ENCODE results near the gene PLA2G4F. TPM values are rescaled to one million over a fixed set of nuclear protein-coding genes. Genes with fewer than 3 reads are reported as not detected.

PLA2G4F gene, protein sequence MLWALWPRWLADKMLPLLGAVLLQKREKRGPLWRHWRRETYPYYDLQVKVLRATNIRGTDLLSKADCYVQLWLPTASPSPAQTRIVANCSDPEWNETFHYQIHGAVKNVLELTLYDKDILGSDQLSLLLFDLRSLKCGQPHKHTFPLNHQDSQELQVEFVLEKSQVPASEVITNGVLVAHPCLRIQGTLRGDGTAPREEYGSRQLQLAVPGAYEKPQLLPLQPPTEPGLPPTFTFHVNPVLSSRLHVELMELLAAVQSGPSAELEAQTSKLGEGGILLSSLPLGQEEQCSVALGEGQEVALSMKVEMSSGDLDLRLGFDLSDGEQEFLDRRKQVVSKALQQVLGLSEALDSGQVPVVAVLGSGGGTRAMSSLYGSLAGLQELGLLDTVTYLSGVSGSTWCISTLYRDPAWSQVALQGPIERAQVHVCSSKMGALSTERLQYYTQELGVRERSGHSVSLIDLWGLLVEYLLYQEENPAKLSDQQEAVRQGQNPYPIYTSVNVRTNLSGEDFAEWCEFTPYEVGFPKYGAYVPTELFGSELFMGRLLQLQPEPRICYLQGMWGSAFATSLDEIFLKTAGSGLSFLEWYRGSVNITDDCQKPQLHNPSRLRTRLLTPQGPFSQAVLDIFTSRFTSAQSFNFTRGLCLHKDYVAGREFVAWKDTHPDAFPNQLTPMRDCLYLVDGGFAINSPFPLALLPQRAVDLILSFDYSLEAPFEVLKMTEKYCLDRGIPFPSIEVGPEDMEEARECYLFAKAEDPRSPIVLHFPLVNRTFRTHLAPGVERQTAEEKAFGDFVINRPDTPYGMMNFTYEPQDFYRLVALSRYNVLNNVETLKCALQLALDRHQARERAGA
- 3.6 TPM for polyA plus RNA-seq
- long read RNA-seq, donor 1: 0 reads
- long read RNA-seq, donor 2: 0 reads
- long read RNA-seq, donor 3: 0 reads
- long read RNA-seq, donor 4: 0 reads
- long read RNA-seq, donor 5: 0 reads
- long read RNA-seq, donor 6: 0 reads
- long read RNA-seq, donor 7: 0 reads
- long read RNA-seq, donor 8: 0 reads
- long read RNA-seq, donor 9: 0 reads
- long read RNA-seq, donor 10: 0 reads
- long read RNA-seq, donor 11: 0 reads

DNA sequence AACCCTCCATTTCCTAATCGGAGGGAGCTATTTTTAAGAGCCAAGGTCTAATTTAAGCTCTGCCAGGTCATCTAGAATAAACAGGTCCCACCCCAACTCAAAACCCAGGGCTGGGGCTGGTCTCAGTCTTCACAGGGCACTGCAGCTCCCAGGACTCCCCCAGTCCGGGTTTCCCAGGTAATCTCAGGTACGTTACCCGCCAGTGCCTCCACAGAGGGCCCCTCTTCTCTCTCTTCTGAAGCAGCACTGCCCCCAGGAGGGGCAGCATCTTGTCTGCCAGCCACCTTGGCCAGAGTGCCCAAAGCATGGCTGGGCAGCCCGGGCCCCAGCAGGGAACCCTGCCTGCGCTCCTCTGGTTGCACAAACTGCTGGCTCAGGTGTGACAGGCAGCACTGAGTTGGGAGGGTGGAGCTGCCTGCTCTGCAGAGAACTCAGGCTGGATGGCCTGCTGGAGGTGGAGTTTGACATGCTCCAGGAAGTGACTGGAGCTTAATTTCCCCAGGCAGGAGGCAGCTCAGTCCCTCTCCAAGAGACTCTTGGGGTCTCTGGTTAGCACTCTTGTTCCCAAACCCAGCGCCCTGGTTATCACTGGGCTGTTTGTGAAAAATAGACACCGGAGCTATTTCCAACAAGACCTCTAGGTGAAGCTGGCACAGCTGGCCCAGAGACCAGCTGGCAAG, at the start of gene PLA2G4F:
Gene PLA2G4F (minus strand): TSS at position 394 of the 680 bp plus-strand sequence. CDS start 87 bp downstream, at position 307.
- DNase-seq: peak; percentile 63 to 84
- peak within 1 kb of the TSS; percentile 30 for H3K4me3 ChIP-seq (ENCODE audit: low read length)
- H3K4me1 ChIP-seq (ENCODE audit: control insufficient read depth, insufficient read depth, low read length): peaks cover 18% of the 10 kb centered on the region
- WGBS (ENCODE audit: insufficient coverage, low lambda C conversion rate): no CpG with 5 or more reads among the region's 8 CpGs
- no peaks in the 10 kb centered on the region for H3K27me3 ChIP-seq (ENCODE audit: control insufficient read depth, insufficient read depth, low read length)
- H3K9me3 ChIP-seq (ENCODE audit: control insufficient read depth, low read depth, low read length): no peaks in the 10 kb centered on the region
- H3K36me3 ChIP-seq (ENCODE audit: control insufficient read depth, insufficient read depth, low read length): peaks cover 25% of the 10 kb centered on the region
- peak within 1 kb of the TSS; percentile 83 for H3K27ac ChIP-seq (ENCODE audit: low read length)

DNA sequence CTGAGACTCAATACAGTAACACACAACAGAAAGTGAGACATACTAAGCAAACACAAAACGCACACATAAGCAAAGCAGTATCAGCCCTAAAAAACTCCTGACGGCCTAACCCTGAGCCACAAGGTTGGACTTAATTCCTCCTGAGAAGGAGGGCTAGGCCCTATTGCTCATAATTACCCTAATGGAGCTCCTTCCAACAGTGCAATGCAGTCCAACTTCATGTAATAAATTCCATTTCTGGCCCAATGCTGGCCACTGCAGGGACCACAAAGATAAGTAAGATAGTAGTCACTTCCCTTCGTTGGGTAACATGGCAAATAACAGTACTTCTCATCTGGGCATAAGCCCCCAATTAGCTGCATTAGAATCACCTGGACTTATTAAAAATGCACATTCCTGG, 47.5 kb upstream of the PLA2G4F start:
- Histone ChIP-seq H3K9me3 (ENCODE audit: control insufficient read depth, low read depth, low read length) (no peaks in the 10 kb centered on the region), H3K27ac (ENCODE audit: low read length) (no peak overlapping the region), H3K27me3 (ENCODE audit: control insufficient read depth, insufficient read depth, low read length) (no peaks in the 10 kb centered on the region), H3K4me3 (ENCODE audit: low read length) (no peak overlapping the region), H3K36me3 (ENCODE audit: control insufficient read depth, insufficient read depth, low read length) (peaks cover 21% of the 10 kb centered on the region), H3K4me1 (ENCODE audit: control insufficient read depth, insufficient read depth, low read length) (peaks cover 7% of the 10 kb centered on the region)
- 100% methylated on average over 1 of the region's 3 CpGs for whole genome bisulfite sequencing (ENCODE audit: insufficient coverage, low lambda C conversion rate)
- no peak for DNase-seq

- peaks cover 28% of the 10 kb centered on the region for H3K36me3 ChIP-seq (ENCODE audit: control insufficient read depth, insufficient read depth, low read length)
- H3K4me1 ChIP-seq (ENCODE audit: control insufficient read depth, insufficient read depth, low read length): peaks cover 7% of the 10 kb centered on the region
- no peaks in the 10 kb centered on the region for H3K9me3 ChIP-seq (ENCODE audit: control insufficient read depth, low read depth, low read length)
- 79% methylated on average over 2 of the region's 2 CpGs for WGBS (ENCODE audit: insufficient coverage, low lambda C conversion rate)
- no peak overlapping the region for H3K4me3 ChIP-seq (ENCODE audit: low read length)
- DNase-seq: no peak
- no peak overlapping the region for H3K27ac ChIP-seq (ENCODE audit: low read length)
- H3K27me3 ChIP-seq (ENCODE audit: control insufficient read depth, insufficient read depth, low read length): no peaks in the 10 kb centered on the region
These were observed 46.2 kb upstream of the PLA2G4F start for GRCh38 chr15:42202653-42203052.

DNA sequence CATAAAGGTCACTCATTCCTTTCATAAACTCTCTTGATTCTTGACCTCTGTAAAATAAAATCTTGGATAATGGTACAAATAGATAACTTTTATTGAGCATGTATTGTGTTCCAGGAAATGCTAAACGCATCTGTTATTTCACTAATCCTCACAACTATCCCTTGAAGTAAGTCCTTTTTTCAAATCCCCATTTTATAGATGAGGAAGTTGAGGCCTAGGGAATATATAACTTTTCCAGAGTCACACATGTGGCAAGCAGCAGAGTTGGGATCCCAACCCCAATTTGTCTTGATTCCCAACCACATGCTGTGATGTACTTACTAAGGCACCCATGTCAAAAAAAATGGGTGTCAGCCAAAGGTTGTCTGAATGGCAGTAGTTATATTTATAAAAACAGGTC, 45.4 kb upstream of the PLA2G4F start:
- Histone ChIP-seq H3K4me3 (ENCODE audit: low read length) (no peak overlapping the region), H3K27ac (ENCODE audit: low read length) (no peak overlapping the region), H3K36me3 (ENCODE audit: control insufficient read depth, insufficient read depth, low read length) (peaks cover 33% of the 10 kb centered on the region), H3K27me3 (ENCODE audit: control insufficient read depth, insufficient read depth, low read length) (no peaks in the 10 kb centered on the region), H3K4me1 (ENCODE audit: control insufficient read depth, insufficient read depth, low read length) (peaks cover 4% of the 10 kb centered on the region), H3K9me3 (ENCODE audit: control insufficient read depth, low read depth, low read length) (no peaks in the 10 kb centered on the region)
- DNase-seq: no peak
- no CpG with 5 or more reads among the region's 1 CpG for WGBS (ENCODE audit: insufficient coverage, low lambda C conversion rate)

DNA sequence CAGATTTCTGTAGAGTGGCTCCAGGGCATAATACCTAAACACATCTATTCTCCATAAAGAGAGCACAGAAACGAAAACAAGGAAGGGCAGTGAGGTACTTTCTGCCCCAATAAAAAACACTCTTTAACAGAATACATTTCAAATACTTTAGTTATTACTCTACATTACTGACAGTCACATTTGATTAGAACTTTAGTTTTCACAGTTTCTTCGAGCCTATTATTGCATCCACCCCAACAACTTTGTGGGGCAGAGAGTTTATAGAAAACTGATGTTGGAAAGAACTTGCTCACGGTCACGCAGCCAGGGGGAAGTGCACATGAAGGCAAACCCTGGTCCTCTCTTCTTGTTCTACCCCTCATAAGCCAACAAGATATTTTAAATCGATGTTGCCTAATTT, 42.7 kb upstream of the PLA2G4F start:
- no peaks in the 10 kb centered on the region for H3K4me1 ChIP-seq (ENCODE audit: control insufficient read depth, insufficient read depth, low read length)
- no peaks in the 10 kb centered on the region for H3K9me3 ChIP-seq (ENCODE audit: control insufficient read depth, low read depth, low read length)
- H3K4me3 ChIP-seq (ENCODE audit: low read length): no peak overlapping the region
- no peaks in the 10 kb centered on the region for H3K27me3 ChIP-seq (ENCODE audit: control insufficient read depth, insufficient read depth, low read length)
- 100% methylated on average over 1 of the region's 5 CpGs for WGBS (ENCODE audit: insufficient coverage, low lambda C conversion rate)
- DNase-seq: no peak
- H3K36me3 ChIP-seq (ENCODE audit: control insufficient read depth, insufficient read depth, low read length): peaks cover 36% of the 10 kb centered on the region
- H3K27ac ChIP-seq (ENCODE audit: low read length): no peak overlapping the region

- Histone ChIP-seq H3K36me3 (ENCODE audit: control insufficient read depth, insufficient read depth, low read length) (peaks cover 31% of the 10 kb centered on the region), H3K9me3 (ENCODE audit: control insufficient read depth, low read depth, low read length) (no peaks in the 10 kb centered on the region), H3K27ac (ENCODE audit: low read length) (no peak overlapping the region), H3K4me3 (ENCODE audit: low read length) (no peak overlapping the region), H3K27me3 (ENCODE audit: control insufficient read depth, insufficient read depth, low read length) (no peaks in the 10 kb centered on the region), H3K4me1 (ENCODE audit: control insufficient read depth, insufficient read depth, low read length) (no peaks in the 10 kb centered on the region)
- DNase-seq: no peak
- WGBS (ENCODE audit: insufficient coverage, low lambda C conversion rate): no CpG with 5 or more reads among the region's 1 CpG
These were observed 42.1 kb upstream of the PLA2G4F start for GRCh38 chr15:42198516-42198915.

GRCh38 chr15:42194513-42194912, 38.1 kb upstream of the PLA2G4F start:
- WGBS (ENCODE audit: insufficient coverage, low lambda C conversion rate): no CpG with 5 or more reads among the region's 5 CpGs
- Histone ChIP-seq H3K4me1 (ENCODE audit: control insufficient read depth, insufficient read depth, low read length) (no peaks in the 10 kb centered on the region), H3K9me3 (ENCODE audit: control insufficient read depth, low read depth, low read length) (no peaks in the 10 kb centered on the region), H3K4me3 (ENCODE audit: low read length) (no peak overlapping the region), H3K36me3 (ENCODE audit: control insufficient read depth, insufficient read depth, low read length) (peaks cover 41% of the 10 kb centered on the region), H3K27me3 (ENCODE audit: control insufficient read depth, insufficient read depth, low read length) (no peaks in the 10 kb centered on the region), H3K27ac (ENCODE audit: low read length) (no peak overlapping the region)
- DNase-seq: no peak

- Histone ChIP-seq H3K27me3 (ENCODE audit: control insufficient read depth, insufficient read depth, low read length) (no peaks in the 10 kb centered on the region), H3K4me1 (ENCODE audit: control insufficient read depth, insufficient read depth, low read length) (no peaks in the 10 kb centered on the region), H3K4me3 (ENCODE audit: low read length) (no peak overlapping the region), H3K9me3 (ENCODE audit: control insufficient read depth, low read depth, low read length) (no peaks in the 10 kb centered on the region), H3K27ac (ENCODE audit: low read length) (no peak overlapping the region), H3K36me3 (ENCODE audit: control insufficient read depth, insufficient read depth, low read length) (peaks cover 38% of the 10 kb centered on the region)
- DNase-seq: no peak
- WGBS (ENCODE audit: insufficient coverage, low lambda C conversion rate): 94% methylated on average over 3 of the region's 3 CpGs
These were observed 36.9 kb upstream of the PLA2G4F start for GRCh38 chr15:42193383-42193782.

DNA sequence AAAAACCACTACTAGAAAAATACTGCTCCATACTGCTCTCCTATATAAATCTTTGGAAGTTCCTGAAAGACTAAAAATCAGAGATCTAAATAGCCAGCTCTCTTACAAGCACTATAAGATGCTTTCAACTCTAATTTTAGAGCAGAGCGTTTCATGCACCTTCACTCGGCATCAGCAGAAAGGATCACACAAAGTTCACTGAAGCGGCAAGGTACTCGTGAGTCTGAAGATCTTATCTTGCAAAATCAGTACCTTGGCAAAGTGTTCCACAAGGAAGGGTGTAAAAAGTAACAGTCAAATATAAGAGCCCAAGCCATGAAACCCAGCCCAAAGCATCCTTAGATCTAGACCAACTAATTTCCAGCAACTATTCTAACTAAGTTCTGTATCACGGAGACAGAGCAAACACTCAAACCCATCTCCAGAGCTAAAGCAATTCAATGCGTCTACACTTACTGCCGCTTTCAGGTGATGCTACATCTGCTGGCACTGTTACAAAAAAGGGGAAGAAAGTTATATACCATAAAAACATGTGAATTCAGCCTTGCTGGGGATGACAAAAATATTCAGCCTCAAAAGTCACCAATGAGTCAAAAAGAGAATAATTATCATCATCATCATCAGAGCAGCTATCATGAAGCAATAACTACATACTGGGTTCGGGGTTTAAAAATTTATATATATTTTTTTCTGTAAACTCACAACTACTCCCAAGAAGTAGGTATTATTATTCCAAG, 35.3 kb upstream of the PLA2G4F start:
- Histone ChIP-seq H3K4me3 (ENCODE audit: low read length) (no peak overlapping the region), H3K4me1 (ENCODE audit: control insufficient read depth, insufficient read depth, low read length) (no peaks in the 10 kb centered on the region), H3K9me3 (ENCODE audit: control insufficient read depth, low read depth, low read length) (no peaks in the 10 kb centered on the region), H3K36me3 (ENCODE audit: control insufficient read depth, insufficient read depth, low read length) (peaks cover 46% of the 10 kb centered on the region), H3K27me3 (ENCODE audit: control insufficient read depth, insufficient read depth, low read length) (no peaks in the 10 kb centered on the region), H3K27ac (ENCODE audit: low read length) (no peak overlapping the region)
- no CpG with 5 or more reads among the region's 8 CpGs for WGBS (ENCODE audit: insufficient coverage, low lambda C conversion rate)
- DNase-seq: no peak
